ENCODE measurements around the gene PRKAA1.
"Not testable (repeated sequence)": the region's sequence is repeated elsewhere in the genome, so short reads cannot be mapped to it uniquely, and the experiment has no call there.

PRKAA1 gene

GRCh38 chr5:40825461-40826043 lies 27.4 kb upstream of the PRKAA1 start:
- not testable (repeated sequence) for DNase-seq

- DNase-seq = no peak
These were observed 25.3 kb upstream of the PRKAA1 start for GRCh38 chr5:40823459-40823858.

GRCh38 chr5:40813698-40814281 lies 15.6 kb upstream of the PRKAA1 start:
- no peak for DNase-seq

GRCh38 chr5:40812125-40812524 lies 14.0 kb upstream of the PRKAA1 start:
- no peak for DNase-seq

GRCh38 chr5:40801771-40802562 lies 3.8 kb upstream of the PRKAA1 start:
- DNase-seq = no peak

GRCh38 chr5:40799258-40799657 lies 1.1 kb upstream of the PRKAA1 start:
- DNase-seq = no peak

GRCh38 chr5:40798801-40799210 lies 632 bp upstream of the PRKAA1 start:
- DNase-seq = no peak

GRCh38 chr5:40797273-40798011 lies 732 bp downstream of the PRKAA1 start:
- peak; percentile 46 to 62 (median 50) for DNase-seq

- DNase-seq = no peak
These were observed 1.7 kb downstream of the PRKAA1 start for GRCh38 chr5:40796487-40796889.

- DNase-seq = not testable (repeated sequence)
These were observed 3.3 kb downstream of the PRKAA1 start for GRCh38 chr5:40794877-40795276.

- not testable (repeated sequence) for DNase-seq
These were observed 3.8 kb downstream of the PRKAA1 start for GRCh38 chr5:40794340-40794739.

- DNase-seq = not testable (repeated sequence)
These were observed 5.5 kb downstream of the PRKAA1 start for GRCh38 chr5:40792691-40793090.

GRCh38 chr5:40791715-40792139 lies 6.4 kb downstream of the PRKAA1 start:
- DNase-seq = no peak

- DNase-seq = no peak
These were observed 7.1 kb downstream of the PRKAA1 start for GRCh38 chr5:40790947-40791593.

- not testable (repeated sequence) for DNase-seq
These were observed 9.2 kb downstream of the PRKAA1 start for GRCh38 chr5:40788941-40789340.

- DNase-seq = no peak
These were observed 10.2 kb downstream of the PRKAA1 start for GRCh38 chr5:40787986-40788385.

GRCh38 chr5:40786664-40787063 lies 11.5 kb downstream of the PRKAA1 start:
- not testable (repeated sequence) for DNase-seq

- no peak for DNase-seq
These were observed 13.3 kb downstream of the PRKAA1 start for GRCh38 chr5:40784916-40785315.

GRCh38 chr5:40784027-40784653 lies 14.0 kb downstream of the PRKAA1 start:
- DNase-seq = no peak

- DNase-seq = no peak
These were observed 16.2 kb downstream of the PRKAA1 start for GRCh38 chr5:40781843-40782409.

- no peak for DNase-seq
These were observed 17.3 kb downstream of the PRKAA1 start for GRCh38 chr5:40780858-40781257.

- no peak for DNase-seq
These were observed 18.0 kb downstream of the PRKAA1 start for GRCh38 chr5:40780199-40780598.

Measured in activated naive CD4-positive, alpha-beta T cell (primary cell).